HG02588 (cell line): Measurements from ENCODE around the gene TIMELESS.
"Not testable (repeated sequence)": the region's sequence is repeated elsewhere in the genome, so short reads cannot be mapped to it uniquely, and the experiment has no call there.

ENCODE experiments used
- ATAC-seq: cut with Tn5 transposase; IDR thresholded peaks from one replicate; pipeline ENCODE4 v1.9.1; 2021; ENCODE audit warnings: mild to moderate bottlenecking, moderate library complexity; ENCODE audit not compliant: unreplicated experiment

Gene TIMELESS

GRCh38 chr12:56468216-56469006, 19.2 kb upstream of the TIMELESS start, which contains the start of gene SPRYD4:
Gene SPRYD4, plus strand, starts transcription at chr12:56468578. Its CDS starts 14 bp downstream, at chr12:56468592.
- ATAC-seq = peak; percentile 87

DNA sequence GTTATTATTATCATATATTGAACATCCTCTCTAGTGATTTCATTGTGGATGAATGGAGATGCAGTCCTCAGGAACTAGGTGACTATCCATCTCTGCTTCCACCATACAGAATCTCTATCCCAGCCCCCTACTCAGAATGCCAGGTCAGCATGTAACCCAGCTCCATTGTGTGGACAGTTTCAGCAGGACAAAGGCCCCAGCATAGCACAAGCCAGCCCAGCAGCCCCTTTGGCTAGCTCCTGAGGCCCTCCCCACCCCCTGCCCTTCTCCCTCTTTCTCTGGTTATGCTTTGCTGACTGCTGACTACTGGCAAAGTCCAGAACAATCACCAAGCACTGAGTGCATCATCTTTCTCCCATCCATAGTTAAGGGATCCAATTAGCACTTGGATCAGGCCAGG, 13.3 kb upstream of the TIMELESS start:
- ATAC-seq = no peak

GRCh38 chr12:56461235-56462159, 12.3 kb upstream of the TIMELESS start:
- ATAC-seq = no peak

- ATAC-seq = no peak
These were observed 8.6 kb upstream of the TIMELESS start for GRCh38 chr12:56457817-56458216.

GRCh38 chr12:56454557-56454956, 5.3 kb upstream of the TIMELESS start, which contains the start of gene MIP:
Gene MIP, minus strand, starts transcription at chr12:56454657. Its CDS starts 44 bp downstream, at chr12:56454613.
- no peak for ATAC-seq

GRCh38 chr12:56451147-56451546, 1.9 kb upstream of the TIMELESS start:
- no peak for ATAC-seq

DNA sequence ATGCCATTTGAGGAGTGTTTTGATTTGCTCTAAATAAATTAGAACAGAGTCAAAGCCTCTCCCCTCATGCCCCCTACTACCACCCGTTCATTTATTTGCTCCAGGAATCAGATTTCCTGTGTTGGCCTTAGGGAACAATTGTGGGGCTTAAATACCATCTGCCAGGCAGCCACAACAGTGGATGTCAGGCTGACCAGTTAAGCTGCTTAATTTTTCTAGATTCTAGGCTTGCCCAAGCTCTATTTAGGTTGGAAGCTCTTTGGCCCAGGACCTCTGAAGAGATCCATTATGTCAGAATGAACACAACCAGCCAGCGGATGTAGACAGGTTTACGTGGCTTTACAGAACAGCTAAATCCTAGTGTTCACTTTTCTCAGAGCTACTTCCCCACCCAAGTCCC, 1.0 kb upstream of the TIMELESS start:
- no peak for ATAC-seq

DNA sequence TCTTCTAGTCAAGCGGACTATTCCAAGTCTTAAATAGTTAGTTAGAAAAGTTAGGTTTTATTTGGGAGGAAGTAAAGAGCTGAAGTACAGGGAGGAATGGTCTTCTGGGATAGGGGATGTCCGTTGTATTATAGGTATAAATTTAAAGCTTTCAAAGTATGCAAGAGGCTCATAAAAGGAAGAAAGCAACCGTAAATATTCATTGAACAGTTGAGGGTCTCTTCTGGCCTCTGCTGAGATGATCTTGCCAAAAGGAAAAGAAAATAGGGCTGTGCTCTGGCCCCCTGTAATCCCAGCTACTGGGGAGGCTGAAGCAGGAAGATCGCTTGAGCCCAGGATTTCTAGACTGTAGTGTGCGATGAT, 377 bp upstream of the TIMELESS start:
- ATAC-seq = no peak

- not testable (repeated sequence) for ATAC-seq
These were observed 6.0 kb downstream of the TIMELESS start for GRCh38 chr12:56443208-56443607.

DNA sequence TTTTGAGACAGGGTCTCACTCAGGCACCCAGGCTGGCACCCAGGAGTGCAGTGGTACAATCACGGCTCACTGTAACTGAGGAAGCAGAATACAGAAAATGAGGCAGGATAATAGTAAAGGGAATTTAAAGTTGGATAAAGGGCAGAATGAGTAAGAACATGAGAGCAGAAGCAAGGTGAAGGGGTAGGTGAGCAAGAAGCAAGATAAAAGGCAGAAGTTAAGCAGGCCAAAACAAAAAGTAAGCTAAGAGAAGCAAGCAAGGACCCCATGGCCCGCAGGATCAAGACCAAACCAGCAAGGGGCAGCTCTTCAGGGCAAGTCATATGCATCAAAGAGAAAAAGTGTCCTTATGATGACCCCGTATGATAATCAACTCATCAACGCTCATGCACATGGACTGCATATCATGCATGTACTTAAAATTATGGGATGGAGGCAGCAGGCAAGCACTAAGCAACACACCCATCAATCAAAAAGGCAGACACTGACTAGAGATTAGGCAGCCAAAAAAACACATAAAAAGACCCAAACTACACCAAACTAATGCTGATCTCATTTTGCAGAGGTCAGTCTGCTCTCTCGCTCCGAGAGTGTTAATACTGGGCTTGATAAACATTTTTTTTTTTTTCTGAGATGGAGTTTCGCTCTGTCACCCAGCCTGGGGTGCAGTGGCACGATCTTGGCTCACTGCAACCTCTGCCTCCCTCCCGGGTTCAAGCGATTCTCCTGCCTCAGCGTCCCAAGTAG, 11.6 kb downstream of the TIMELESS start:
- ATAC-seq = no peak

- ATAC-seq = no peak
These were observed 14.4 kb downstream of the TIMELESS start for GRCh38 chr12:56434828-56435227.

DNA sequence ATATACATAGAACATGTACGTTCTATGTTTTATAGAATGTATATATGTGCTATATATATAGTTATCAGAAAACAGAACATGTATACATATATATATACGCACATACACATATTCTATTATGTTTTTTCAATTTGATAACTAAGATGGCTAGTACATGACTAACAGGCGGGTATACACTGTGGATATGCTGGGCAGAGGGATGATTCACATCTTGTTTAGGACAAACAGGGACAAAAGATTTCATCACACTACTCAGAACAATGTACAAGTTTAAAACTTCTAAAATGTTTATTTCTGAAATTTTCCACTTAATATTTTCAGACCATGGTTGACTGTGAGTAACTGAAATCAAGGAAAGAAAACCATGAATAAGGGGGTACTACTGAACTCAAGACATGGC, 17.4 kb downstream of the TIMELESS start:
- ATAC-seq = no peak

DNA sequence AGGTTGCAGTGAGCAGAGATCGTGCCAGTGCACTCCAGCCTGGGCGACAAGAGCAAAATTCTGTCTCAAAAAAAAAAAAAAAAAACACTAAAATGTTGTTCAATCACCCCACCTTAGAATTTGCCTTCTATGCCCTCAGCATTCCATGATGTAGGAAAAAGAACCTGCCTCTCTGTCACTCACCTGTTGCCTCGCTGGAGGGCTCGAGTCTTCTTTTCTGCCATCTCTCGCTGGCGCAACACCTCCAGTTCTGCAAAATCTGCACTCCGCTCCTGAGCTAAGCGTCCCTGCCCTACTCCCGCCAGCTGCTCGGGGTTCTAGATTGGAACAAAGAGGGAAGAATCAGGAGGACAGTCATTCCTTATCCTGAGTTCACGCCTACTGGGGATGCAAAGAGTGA, 17.9 kb downstream of the TIMELESS start:
- no peak for ATAC-seq

- no peak for ATAC-seq
These were observed 23.2 kb downstream of the TIMELESS start for GRCh38 chr12:56425940-56426438.

- ATAC-seq = no peak
These were observed 24.0 kb downstream of the TIMELESS start for GRCh38 chr12:56425193-56425592.

GRCh38 chr12:56420411-56420810, 28.8 kb downstream of the TIMELESS start:
- no peak for ATAC-seq

DNA sequence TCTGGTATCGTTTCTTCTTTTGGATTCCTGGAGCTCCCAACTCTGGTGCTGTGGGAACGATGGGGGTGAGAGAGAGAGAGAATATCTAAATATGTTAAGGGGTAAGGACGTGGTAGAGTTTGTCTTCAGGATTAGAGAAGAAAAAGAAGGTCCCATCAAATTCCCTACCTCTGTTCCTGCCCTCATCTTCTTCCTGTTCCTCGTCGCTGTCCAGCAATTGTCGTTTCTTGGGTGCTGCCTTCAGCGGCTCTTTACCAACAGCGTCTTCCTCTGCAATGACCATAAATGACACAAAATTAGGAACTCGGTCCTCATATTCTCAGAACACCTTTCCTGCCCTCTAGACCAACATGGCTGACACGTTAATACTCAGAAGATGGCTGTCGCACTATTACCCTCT, 31.5 kb downstream of the TIMELESS start:
- ATAC-seq = no peak

- ATAC-seq = no peak
These were observed 34.8 kb downstream of the TIMELESS start for GRCh38 chr12:56414401-56414800.

DNA sequence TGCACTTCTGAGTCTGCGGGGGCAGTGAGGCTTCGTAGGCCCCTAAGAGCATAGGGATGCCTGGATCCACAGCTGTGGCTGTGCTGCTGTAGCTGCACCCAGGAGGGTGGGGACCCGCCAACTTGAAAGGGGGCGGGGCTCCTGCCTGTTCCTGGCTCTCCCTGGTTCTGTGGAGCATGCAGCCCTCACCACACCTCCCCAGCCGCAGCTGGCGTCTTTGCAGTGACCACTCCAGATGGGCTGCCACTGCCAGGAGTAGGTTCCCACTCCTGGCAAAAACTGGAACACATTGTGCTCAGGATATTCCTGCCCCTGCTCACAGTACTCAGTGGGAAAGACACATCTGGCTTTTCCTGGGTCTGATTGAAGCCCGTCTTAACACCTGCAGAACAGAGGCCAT, 35.8 kb downstream of the TIMELESS start:
- ATAC-seq = no peak

DNA sequence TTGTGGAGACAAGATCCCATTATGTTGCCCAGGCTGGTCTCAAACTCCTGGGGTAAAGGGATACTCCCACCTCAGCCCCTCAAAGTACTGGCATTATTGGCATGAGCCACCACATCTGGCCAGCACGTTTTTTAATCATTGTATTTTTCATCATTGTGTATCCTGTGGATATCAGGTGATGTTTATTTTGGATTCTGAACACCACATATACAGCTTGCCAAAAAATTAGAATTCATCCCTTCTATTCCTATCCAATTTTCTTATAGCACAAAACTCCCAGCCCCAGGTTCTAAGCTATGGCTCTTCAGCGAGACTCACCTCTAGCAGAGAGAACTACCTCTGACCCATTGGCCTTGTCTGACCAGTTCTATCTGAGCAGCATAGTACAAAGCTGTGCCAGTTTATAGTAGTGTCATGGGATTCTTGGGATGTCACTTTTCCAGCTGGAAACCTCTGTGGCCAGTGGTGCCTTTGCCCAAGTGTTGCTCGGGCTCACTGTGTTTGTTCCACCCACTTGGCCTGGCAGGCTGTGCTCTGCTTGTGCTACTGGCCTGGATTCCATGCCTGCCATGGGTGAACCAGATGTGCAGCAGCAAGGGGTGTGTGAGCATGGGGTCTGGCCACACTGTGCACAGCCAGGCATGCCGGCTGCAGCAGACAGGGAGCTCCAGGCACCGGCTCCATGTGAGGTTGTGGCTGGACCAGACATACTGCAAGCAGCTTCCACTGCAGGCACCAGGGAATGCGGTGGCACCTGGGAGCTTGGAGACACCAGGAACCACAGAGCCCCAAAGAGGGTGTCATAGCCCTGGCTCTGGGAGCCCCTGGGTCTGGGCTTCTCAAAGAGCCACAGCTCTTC, 37.2 kb downstream of the TIMELESS start:
- ATAC-seq = no peak
